HK-2 (cell line): ENCODE measurements around the gene PTMS.
"Not testable (repeated sequence)": the region's sequence is repeated elsewhere in the genome, so short reads cannot be mapped to it uniquely, and the experiment has no call there.

Source experiments
- DNase-seq: peaks from one replicate; pipeline ENCODE4 v3.0.0-alpha.2; 2018; ENCODE audit not compliant: unreplicated experiment

Gene PTMS

GRCh38 chr12:6765634-6766581 is at the start of gene PTMS:
Gene PTMS, plus strand, starts transcription at chr12:6766363. Its CDS starts 343 bp downstream, at chr12:6766706.
- peak; percentile 89 for DNase-seq

GRCh38 chr12:6716874-6717437 is 49.2 kb upstream of the PTMS start:
- no peak for DNase-seq

- no peak for DNase-seq
Measured at GRCh38 chr12:6722863-6723262, 43.3 kb upstream of the PTMS start.

- DNase-seq: peak; percentile 99
Measured at GRCh38 chr12:6723607-6724408, 42.4 kb upstream of the PTMS start, which contains the start of gene COPS7A. Gene COPS7A, plus strand, starts transcription at chr12:6724046. Its CDS starts 611 bp downstream, at chr12:6724657.

GRCh38 chr12:6724409-6724797 is 41.8 kb upstream of the PTMS start:
- peak; percentile 56 for DNase-seq

GRCh38 chr12:6725350-6725749 is 40.8 kb upstream of the PTMS start:
- no peak for DNase-seq

GRCh38 chr12:6729186-6729585 is 37.0 kb upstream of the PTMS start:
- DNase-seq: no peak

GRCh38 chr12:6730169-6730568 is 36.0 kb upstream of the PTMS start:
- no peak for DNase-seq

GRCh38 chr12:6734506-6735387 is 31.4 kb upstream of the PTMS start:
- no peak for DNase-seq

- peak; percentile 54 for DNase-seq
Measured at GRCh38 chr12:6735448-6736191, 30.5 kb upstream of the PTMS start.

- no peak for DNase-seq
Measured at GRCh38 chr12:6736754-6737153, 29.4 kb upstream of the PTMS start.

GRCh38 chr12:6742080-6742479 is 24.1 kb upstream of the PTMS start:
- DNase-seq: not testable (repeated sequence)

- no peak for DNase-seq
Measured at GRCh38 chr12:6742834-6743233, 23.3 kb upstream of the PTMS start.

GRCh38 chr12:6743300-6743699 is 22.9 kb upstream of the PTMS start:
- not testable (repeated sequence) for DNase-seq

- DNase-seq: peak; percentile 11
Measured at GRCh38 chr12:6745741-6746525, 20.2 kb upstream of the PTMS start.

- no peak for DNase-seq
Measured at GRCh38 chr12:6747216-6747615, 18.9 kb upstream of the PTMS start.

GRCh38 chr12:6748761-6749160 is 17.4 kb upstream of the PTMS start:
- DNase-seq: no peak

GRCh38 chr12:6750506-6750905 is 15.7 kb upstream of the PTMS start:
- no peak for DNase-seq

- DNase-seq: no peak
Measured at GRCh38 chr12:6751767-6752166, 14.4 kb upstream of the PTMS start.
